ENCODE results near the gene GTPBP8.
A peak's percentile ranks its signal among the peaks of the same experiment; 100 is the strongest.
"Not testable (repeated sequence)": the region's sequence is repeated elsewhere in the genome, so short reads cannot be mapped to it uniquely, and the experiment has no call there.

GTPBP8 gene

DNA sequence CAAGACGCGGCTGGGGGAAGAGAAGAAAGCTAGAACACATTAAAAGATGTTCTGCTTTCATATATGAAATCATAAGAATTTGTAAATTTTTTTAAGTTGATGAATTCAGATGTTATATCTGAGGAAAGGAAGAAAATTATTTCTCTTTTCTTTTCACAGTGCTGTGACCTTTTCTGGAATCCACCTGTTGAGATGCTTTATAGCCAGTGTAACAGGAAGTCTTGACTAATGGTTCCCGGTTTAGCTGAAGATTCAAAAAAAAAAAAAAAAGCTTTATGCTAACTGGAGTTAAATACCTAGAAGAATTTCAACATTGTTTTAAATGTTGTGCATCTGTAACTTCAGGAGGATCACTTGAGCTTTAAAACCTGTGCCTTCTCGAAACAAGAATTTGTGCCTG lies 9.9 kb downstream of the GTPBP8 start:
- DNase-seq (ENCODE audit: low read depth), result peak; percentile 4

GRCh38 chr3:113002037-113002436 lies 11.3 kb downstream of the GTPBP8 start:
- no peak for DNase-seq (ENCODE audit: low read depth)

- DNase-seq (ENCODE audit: low read depth), result peak; percentile 42
Observed at GRCh38 chr3:113002679-113003078, 11.9 kb downstream of the GTPBP8 start.

- no peak for DNase-seq (ENCODE audit: low read depth)
Observed at GRCh38 chr3:113005611-113006010, 14.8 kb downstream of the GTPBP8 start.

DNA sequence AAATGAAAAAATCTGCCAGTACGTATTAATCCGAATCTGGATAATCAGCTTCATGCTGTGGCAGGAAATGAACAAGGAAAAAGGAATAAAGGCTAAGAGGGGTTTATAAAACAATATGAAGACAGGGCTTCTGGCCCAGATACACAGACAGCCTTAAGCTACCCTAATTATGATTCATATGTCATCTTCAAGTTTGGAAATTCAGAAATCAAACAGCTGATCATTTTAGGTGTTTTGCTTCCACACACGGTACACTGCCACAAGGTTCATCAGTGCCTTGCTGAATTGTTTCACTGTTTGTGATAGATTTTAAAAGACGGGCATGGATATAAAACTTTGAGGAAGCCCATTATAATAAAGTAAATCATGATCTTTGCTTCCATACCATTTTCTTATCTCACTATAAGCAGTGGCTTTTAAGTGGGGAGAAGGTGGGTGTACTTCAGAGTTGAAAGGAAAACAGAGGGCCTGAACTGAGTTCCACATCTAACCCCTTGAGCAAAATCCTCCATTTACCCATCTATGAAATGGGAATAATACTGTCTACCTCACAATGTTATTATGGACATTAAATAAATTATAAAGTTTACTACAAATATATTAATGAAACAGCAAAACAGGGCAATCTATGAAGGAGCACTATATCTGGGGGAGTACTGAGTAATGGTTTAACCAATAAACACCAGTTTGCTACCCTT lies 15.7 kb downstream of the GTPBP8 start:
- no peak for DNase-seq (ENCODE audit: low read depth)

GRCh38 chr3:113008117-113008516 lies 17.3 kb downstream of the GTPBP8 start:
- no peak for DNase-seq (ENCODE audit: low read depth)

DNA sequence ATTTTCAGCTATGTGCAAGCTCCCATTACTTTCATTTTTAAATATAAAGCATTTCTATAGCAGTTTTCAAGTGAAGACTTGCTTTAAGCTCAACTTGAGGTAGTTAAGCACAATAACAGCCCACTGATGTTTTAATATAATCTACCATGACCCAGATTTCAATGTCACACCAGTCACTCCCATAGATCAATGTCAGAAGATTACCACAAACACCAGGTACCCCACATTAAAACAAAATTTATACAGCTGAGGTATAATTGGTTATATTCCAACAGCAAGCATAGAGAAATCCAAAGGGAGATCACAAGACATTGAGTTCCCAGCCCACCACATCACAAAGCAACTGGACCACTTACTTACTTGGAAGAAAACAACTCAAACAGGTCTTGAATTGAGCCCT lies 22.8 kb downstream of the GTPBP8 start:
- no peak for DNase-seq (ENCODE audit: low read depth)

DNA sequence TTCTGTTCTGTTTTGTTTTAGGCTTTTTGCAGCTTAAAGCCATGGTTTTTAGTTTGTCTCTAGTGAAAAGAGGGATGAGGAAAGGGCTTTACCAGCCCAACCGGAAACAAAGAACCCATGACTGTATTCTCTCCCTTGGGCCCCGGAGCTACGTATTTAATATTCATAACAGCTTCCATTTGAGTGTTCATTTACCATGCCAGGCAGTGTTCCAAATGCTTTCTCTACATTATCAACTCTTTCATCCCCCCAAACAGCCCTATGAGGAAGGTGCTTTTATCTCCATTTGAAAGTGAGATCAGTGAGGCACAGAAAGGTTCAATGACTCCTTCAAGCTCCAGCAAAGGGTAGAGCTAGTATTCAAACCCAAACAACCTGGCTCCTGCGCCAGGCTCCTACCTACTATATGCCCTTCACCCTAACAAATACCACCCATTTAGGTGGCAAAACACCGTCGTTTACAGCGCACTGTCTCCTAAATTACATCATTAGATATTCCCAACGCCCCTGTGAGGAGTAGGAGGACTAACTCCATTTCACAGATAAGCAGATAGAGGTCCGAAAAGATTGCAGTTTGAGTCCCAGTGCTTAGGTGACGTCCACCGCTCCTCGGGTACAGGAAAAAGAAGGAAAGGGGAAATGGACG lies 27.9 kb downstream of the GTPBP8 start:
- DNase-seq (ENCODE audit: low read depth), result peak; percentile 52

DNA sequence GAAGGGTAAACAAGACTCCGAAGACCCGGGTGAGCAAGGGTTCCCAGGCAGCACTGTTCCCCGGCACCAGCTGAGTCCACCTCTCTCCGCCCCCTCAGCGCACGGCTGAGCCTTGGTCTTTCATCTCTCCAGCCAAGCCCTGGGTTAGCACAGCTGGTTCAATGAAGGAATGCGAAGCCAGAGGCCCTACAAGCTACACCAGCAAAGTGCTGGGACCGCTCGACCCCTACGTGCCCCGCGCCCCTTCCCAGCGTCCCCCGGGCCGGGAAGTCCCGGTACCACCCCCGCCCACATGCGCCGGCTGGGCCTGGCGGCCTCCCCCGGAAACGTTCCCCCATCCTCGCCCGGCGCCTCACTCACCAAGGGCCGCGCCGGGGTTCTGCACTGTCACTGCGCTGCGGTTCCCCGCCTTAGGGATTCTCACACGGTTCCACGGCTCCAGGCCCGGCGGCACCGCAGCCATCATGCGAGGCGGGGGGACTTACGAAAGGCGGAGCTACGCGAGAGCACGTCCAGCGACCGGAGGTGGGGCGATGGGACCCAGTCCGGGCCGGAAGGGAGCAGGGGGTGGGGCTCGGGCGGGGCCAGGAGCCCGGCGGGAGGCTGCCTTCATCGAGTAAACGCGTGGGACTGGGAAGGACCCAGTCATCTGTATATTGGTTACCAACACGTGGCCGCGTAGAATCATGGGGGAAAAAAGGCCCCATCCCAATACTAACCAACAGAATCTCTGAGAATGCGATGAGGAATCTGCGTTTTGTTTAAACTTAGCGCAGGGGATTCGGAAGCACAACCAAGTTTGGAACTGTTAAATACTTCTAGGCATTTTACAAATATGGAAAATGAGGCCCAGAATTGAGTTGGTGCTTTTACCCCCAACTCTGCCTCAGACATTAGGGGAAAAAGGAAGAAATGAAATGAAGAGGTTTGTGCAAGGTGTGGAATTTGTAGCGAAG lies 28.7 kb downstream of the GTPBP8 start:
- DNase-seq (ENCODE audit: low read depth), result peak; percentile 95

DNA sequence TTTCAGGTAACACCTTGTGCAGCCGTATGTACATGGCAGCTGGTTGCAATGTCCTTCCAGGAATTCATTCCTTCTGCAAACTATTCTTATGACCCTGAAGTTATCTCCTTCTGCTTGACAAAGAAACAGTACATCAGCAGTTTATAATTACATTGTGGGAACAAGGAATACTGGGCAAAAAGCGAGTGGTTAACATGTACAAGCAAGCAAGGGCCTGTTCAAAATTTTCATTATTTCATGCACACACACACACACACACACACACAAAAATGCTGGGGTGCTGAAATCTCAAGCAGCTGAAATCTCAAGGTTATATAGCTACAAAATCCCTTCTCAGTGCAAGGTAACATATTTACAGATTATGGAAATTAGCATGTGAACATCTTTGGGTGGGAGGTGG lies 30.7 kb downstream of the GTPBP8 start:
- no peak for DNase-seq (ENCODE audit: low read depth)

- no peak for DNase-seq (ENCODE audit: low read depth)
Observed at GRCh38 chr3:113034011-113034410, 43.2 kb downstream of the GTPBP8 start.

DNA sequence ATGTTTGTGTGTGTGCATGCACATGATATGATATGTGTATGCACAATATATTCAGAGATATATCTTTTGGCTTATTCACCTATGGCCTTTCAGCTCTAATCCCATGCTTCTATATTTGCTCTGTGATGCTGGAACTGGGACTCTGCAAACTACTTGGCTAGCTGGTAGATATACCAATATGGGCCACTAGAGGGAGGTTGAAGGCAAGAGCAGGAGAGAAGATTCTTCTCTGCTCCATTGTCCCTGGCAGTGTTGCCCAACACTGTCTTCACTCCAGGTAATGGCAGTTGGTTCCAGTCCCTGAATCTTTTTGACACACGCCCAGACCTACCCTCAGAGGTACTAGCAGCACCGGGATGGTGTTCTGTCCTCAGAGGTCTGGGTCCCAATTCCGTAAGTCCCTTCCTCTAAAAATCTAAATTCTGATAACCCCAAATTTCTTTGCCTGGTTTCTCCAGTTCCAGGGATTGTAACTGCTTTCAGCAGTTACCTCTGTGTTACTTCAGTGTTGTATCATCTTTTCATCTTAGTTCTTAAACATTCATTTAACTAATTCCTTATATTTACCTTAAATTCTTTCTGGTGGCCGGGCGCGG lies 44.7 kb downstream of the GTPBP8 start:
- DNase-seq (ENCODE audit: low read depth), result peak; percentile 73

- DNase-seq (ENCODE audit: low read depth), result no peak
Observed at GRCh38 chr3:113038328-113038727, 47.5 kb downstream of the GTPBP8 start.

DNA sequence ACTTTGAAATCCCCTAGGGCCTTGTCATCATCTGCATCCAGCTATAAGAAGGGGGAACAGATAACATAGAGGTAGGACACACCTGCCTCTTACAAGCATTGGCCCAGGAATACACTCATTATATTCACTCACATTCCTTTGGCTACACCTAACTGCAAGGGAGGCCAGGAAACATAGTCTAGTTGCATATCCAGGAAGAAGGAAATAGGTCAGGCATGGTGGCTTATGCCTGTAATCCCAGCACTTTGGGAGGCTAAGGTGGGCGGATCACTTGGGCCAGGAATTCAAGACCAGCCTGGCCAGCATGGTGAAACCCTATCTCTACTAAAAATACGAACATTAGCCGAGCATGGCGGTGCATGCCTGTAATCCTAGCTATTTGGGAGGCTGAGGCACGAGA lies 48.8 kb downstream of the GTPBP8 start:
- DNase-seq (ENCODE audit: low read depth), result no peak

DNA sequence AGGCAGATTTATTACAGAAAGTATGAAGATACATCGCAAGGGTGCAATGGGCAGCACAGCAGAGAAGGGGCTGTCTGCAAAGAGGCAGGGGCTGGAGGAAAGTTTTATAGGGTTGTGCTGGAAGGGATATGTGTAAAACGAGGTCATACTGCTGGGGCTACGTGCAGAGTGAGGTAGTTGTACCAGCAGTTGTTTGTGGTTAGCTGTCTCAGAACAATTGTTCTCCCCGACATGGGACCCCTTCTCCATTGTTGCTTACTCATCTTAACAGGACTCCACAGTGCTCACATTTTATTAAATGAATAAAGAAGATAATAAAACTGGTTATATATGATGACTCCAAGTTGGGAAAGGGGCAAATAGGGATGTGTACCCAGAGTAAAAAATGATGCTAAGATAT lies 49.4 kb downstream of the GTPBP8 start:
- no peak for DNase-seq (ENCODE audit: low read depth)

- DNase-seq (ENCODE audit: low read depth), result no peak
Observed at GRCh38 chr3:113043686-113044085, 52.9 kb downstream of the GTPBP8 start.

DNA sequence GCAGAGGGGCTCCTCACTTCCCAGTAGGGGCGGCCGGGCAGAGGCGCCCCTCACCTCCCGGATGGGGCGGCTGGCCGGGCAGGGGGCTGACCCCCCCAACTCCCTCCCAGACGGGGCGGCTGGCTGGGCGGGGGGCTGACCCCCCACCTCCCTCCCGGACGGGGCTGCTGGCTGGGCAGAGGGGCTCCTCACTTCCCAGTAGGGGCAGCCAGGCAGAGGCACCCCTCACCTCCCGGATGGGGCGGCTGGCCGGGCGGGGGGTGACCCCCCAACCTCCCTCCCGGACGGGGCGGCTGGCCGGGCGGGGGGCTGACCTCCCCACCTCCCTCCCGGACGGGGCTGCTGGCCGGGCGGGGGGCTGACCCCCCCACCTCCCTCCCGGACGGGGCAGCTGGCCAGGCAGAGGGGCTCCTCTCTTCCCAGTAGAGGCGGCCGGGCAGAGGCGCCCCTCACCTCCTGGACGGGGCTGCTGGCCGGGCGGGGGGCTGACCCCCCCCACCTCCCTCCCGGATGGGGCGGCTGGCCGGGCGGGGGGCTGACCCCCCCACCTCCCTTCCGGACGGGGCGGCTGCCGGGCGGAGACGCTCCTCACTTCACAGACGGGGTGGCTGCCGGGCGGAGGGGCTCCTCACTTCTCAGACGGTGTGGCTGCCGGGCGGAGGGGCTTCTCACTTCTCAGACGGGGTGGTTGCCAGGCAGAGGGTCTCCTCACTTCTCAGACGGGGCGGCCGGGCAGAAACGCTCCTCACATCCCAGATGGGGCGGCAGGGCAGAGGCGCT lies 55.6 kb downstream of the GTPBP8 start:
- not testable (repeated sequence) for DNase-seq (ENCODE audit: low read depth)

DNA sequence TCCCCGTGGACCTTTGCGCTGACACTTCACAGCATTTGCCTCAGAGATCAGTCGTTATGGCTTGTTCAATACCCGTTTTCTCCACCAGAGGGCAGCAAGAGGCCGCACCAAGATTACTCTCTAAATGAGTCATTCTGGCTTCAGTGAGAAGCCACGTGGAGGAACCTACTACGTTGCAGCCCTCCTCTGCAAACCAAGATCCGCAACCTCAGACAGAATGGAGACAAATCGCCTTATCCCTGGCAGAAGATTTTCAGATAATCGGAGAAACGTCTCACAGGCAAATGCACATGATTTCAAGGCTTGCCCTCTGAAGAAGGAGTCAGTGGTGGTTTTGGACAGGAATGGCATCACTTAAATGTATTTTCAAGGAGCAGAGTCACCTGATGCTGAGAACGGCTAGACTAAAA lies 60.5 kb downstream of the GTPBP8 start:
- DNase-seq (ENCODE audit: low read depth), result peak; percentile 85

Data from ELR (cell line).